Small intestine (tissue), 7 donors: ENCODE data around the gene NADK. TPM values are rescaled to one million over a fixed set of nuclear protein-coding genes. Genes with fewer than 3 reads are reported as not detected.
"Not testable (repeated sequence)": the region's sequence is repeated elsewhere in the genome, so short reads cannot be mapped to it uniquely, and the experiment has no call there.

Experiments
- DNase-seq, 2 donors: peaks; one replicate each; pipeline versions ENCODE4 v3.0.0 to v3.0.0-alpha.2; 2013
- FAIRE-seq: peaks from 2 replicates; lab custom pipeline; 2012; peaks lifted over from hg19 to GRCh38; lab: Jason Lieb, UNC
- H3K27ac ChIP-seq, 3 donors: one replicate each; pipeline ENCODE4 v1.5.1; 2013; ENCODE audit warnings: low read length in 2 of 3, mild to moderate bottlenecking in 2 of 3, control low read depth in 1 of 3, inconsistent platforms in 1 of 3, low read depth in 1 of 3, moderate library complexity in 1 of 3
- H3K27me3 ChIP-seq, 3 donors: one replicate each; pipeline ENCODE4 v1.6.1; 2013; ENCODE audit warnings: low read length in 3 of 3, inconsistent platforms in 1 of 3; ENCODE audit not compliant: control insufficient read depth in 3 of 3, insufficient read depth in 3 of 3
- H3K36me3 ChIP-seq, 3 donors: one replicate each; pipeline ENCODE4 v1.6.1; 2013; ENCODE audit warnings: low read length in 3 of 3, inconsistent platforms in 1 of 3, low read depth in 1 of 3, mild to moderate bottlenecking in 1 of 3, moderate library complexity in 1 of 3; ENCODE audit not compliant: control insufficient read depth in 3 of 3, insufficient read depth in 2 of 3
- H3K4me1 ChIP-seq, 3 donors: one replicate each; pipeline ENCODE4 v1.6.1; 2013; ENCODE audit warnings: low read length in 2 of 3, inconsistent platforms in 1 of 3, low read depth in 1 of 3, mild to moderate bottlenecking in 1 of 3, moderate library complexity in 1 of 3; ENCODE audit not compliant: control insufficient read depth in 3 of 3, insufficient read depth in 2 of 3
- H3K4me3 ChIP-seq, 3 donors: one replicate each; pipeline ENCODE4 v1.5.1; 2013; ENCODE audit warnings: low read length in 3 of 3, control low read depth in 1 of 3, inconsistent platforms in 1 of 3, low read depth in 1 of 3, mild to moderate bottlenecking in 1 of 3, moderate library complexity in 1 of 3
- H3K9me3 ChIP-seq, 2 donors: one replicate each; pipeline ENCODE4 v1.6.1; 2013; ENCODE audit warnings: low read depth in 1 of 2, low read length in 1 of 2; ENCODE audit not compliant: control insufficient read depth in 2 of 2, insufficient read depth in 1 of 2
- WGBS, 3 donors: extraction: QIAGEN DNeasy Blood & Tissue Kit; methylation state at CpG; one replicate each; pipeline ENCODE4 v1.1.7; 2013; 5-methylcytosine and 5-hydroxymethylcytosine counted together
- polyA plus RNA-seq, 4 donors: library from polyadenylated mRNA; stranded (reverse) in 3 of 4; unstranded in 1 of 4; fragments of 200-250 nt in 3 of 4; fragments of 120-200 nt in 1 of 4; gene quantifications; one replicate each; pipeline versions ENCODE4 v1.2.1 to v1.2.3, GENCODE V29; 2013
- donor health status: healthy with polysubstance abuse.
- donor health status: control.
- donor health status: control.
- donor health status: Bipolar disorder and iron deficiency.
- donor health status: healthy.

The NADK gene
- polyA plus RNA-seq, 4 donors, result 56.2 to 84.1 (median 68.9) TPM

GRCh38 chr1:1704284-1704957, 73.8 kb downstream of the NADK start:
- WGBS, 3 donors, result 94 to 99% (median 95%) methylated on average over 17 to 27 of the region's 27 CpGs
- H3K36me3 ChIP-seq, result peaks cover 0 to 22% (median 0%) of the 10 kb centered on the region in 3 donors
- not testable (repeated sequence) for H3K27ac ChIP-seq, H3K27me3 ChIP-seq, H3K9me3 ChIP-seq, H3K4me1 ChIP-seq, H3K4me3 ChIP-seq, FAIRE-seq, DNase-seq

- H3K9me3 ChIP-seq, result no peaks in the 10 kb centered on the region
- DNase-seq, result no peak
- no peak for FAIRE-seq
- H3K27ac ChIP-seq, result no peak overlapping the region
- H3K36me3 ChIP-seq, result peaks cover 0 to 22% (median 0%) of the 10 kb centered on the region in 3 donors
- no peak overlapping the region for H3K4me3 ChIP-seq
- 94 to 96% (median 96%) methylated on average over 19 to 22 of the region's 22 CpGs for WGBS, 3 donors
- no peaks in the 10 kb centered on the region for H3K27me3 ChIP-seq
- H3K4me1 ChIP-seq, result no peaks in the 10 kb centered on the region
Observed at GRCh38 chr1:1703796-1704195, 74.5 kb downstream of the NADK start.

- H3K4me3 ChIP-seq, FAIRE-seq, H3K27ac ChIP-seq, H3K9me3 ChIP-seq, DNase-seq, H3K4me1 ChIP-seq, H3K27me3 ChIP-seq: not testable (repeated sequence)
- WGBS, 3 donors, result 72 to 86% (median 76%) methylated on average over 3 to 6 of the region's 18 CpGs
- peaks cover 0 to 22% (median 0%) of the 10 kb centered on the region in 3 donors for H3K36me3 ChIP-seq
Observed at GRCh38 chr1:1702506-1702905, 75.8 kb downstream of the NADK start.

Other genes starting within 250 kb of the NADK start
- 1 to 10 TPM in 3 of 4 donors, not detected in 1; 1.6 to 3.7 (median 1.6) TPM for gene TMEM240, start 237.8 kb downstream of the NADK start, polyA plus RNA-seq
- 100 to 1,000 TPM in 3 of 4 donors, 10 to 100 TPM in 1; 83.9 to 140 (median 124) TPM for gene SSU72, start 203.6 kb downstream of the NADK start, polyA plus RNA-seq
- 1 to 10 TPM in 2 of 4 donors, under 1 TPM in 2; 0.54 to 2.9 (median 1.5) TPM for gene FNDC10, start 178.3 kb downstream of the NADK start, polyA plus RNA-seq
- gene MIB2, start 163.0 kb downstream of the NADK start, polyA plus RNA-seq, result 100 to 1,000 TPM in 2 of 4 donors, 10 to 100 TPM in 2; 44.7 to 213 (median 116) TPM
- gene MMP23B, start 146.3 kb downstream of the NADK start, polyA plus RNA-seq, result 10 to 100 TPM in 1 of 4 donors, 1 to 10 TPM in 3; 1.2 to 16.5 (median 3.6) TPM
- gene CDK11B, start 119.5 kb downstream of the NADK start, polyA plus RNA-seq, result 10 to 100 TPM; 24.6 to 61.7 (median 45.1) TPM
- 10 to 100 TPM; 21.6 to 43.0 (median 34.0) TPM for gene SLC35E2B, start 85.7 kb downstream of the NADK start, polyA plus RNA-seq
- gene CDK11A, start 54.1 kb downstream of the NADK start, polyA plus RNA-seq, result 100 to 1,000 TPM in 1 of 4 donors, 10 to 100 TPM in 3; 17.3 to 232 (median 48.4) TPM
- gene GNB1, start 112.6 kb upstream of the NADK start, polyA plus RNA-seq, result 100 to 1,000 TPM; 169 to 214 (median 192) TPM
- gene CALML6, start 136.8 kb upstream of the NADK start, polyA plus RNA-seq, result 1 to 10 TPM in 1 of 4 donors, under 1 TPM in 1, not detected in 2; 0.18 to 2.6 TPM
- 10 to 100 TPM in 1 of 4 donors, 1 to 10 TPM in 3; 4.1 to 50.5 (median 5.4) TPM for gene TMEM52, start 140.8 kb upstream of the NADK start, polyA plus RNA-seq
- 1 to 10 TPM in 1 of 4 donors, under 1 TPM in 1, not detected in 2; 0.06 to 2.2 TPM for gene CFAP74, start 225.3 kb upstream of the NADK start, polyA plus RNA-seq
- gene GABRD, start 240.9 kb upstream of the NADK start, polyA plus RNA-seq, result under 1 TPM in 2 of 4 donors, not detected in 2; 0.40 to 0.55 TPM